HepG2 (cell line): Measurements from ENCODE around the gene ISG20L2. TPM values are rescaled to one million over a fixed set of nuclear protein-coding genes. Genes with fewer than 3 reads are reported as not detected.

Experiments
- EP300 ChIP-seq, 3 experiments: sonication (generic) in 1 of 3; formaldehyde crosslinking in 1 of 3; IDR thresholded peaks; 2 replicates each; pipeline versions ENCODE4 v1.5.1 to v1.6.1; 2011 to 2020; ENCODE audit warnings: low read depth in 2 of 3, low read length in 2 of 3, borderline replicate concordance in 1 of 3, improper control_type of control experiment in 1 of 3, mild to moderate bottlenecking in 1 of 3, missing genetic modification reagents in 1 of 3, moderate library complexity in 1 of 3
- ETV5 ChIP-seq: IDR thresholded peaks from 2 replicates; pipeline ENCODE4 v1.6.1; 2018; ENCODE audit warnings: missing biosample characterization, missing genetic modification reagents, inconsistent platforms, borderline replicate concordance
- GFI1 ChIP-seq: sonication (generic); formaldehyde crosslinking; IDR thresholded peaks from 2 replicates; pipeline ENCODE4 v1.5.0; 2020; ENCODE audit warnings: missing genetic modification reagents, mild to moderate bottlenecking, borderline replicate concordance
- HIC2 ChIP-seq: sonication (generic); formaldehyde crosslinking; IDR thresholded peaks from 2 replicates; pipeline ENCODE4 v1.9.0; 2022; ENCODE audit warnings: low read depth, missing genetic modification reagents
- HNF4G ChIP-seq, 2 experiments: sonication (generic) in 1 of 2; formaldehyde crosslinking in 1 of 2; IDR thresholded peaks; 2 replicates each; pipeline versions ENCODE4 v1.4.0 to v1.6.1; 2011 to 2020; ENCODE audit warnings: borderline replicate concordance in 2 of 2, low read depth in 2 of 2, mild to moderate bottlenecking in 2 of 2, low read length in 1 of 2, missing genetic modification reagents in 1 of 2, moderate library complexity in 1 of 2
- HNRNPL ChIP-seq: fragments of 200-400 bp; formaldehyde crosslinking; IDR thresholded peaks from 2 replicates; pipeline ENCODE4 v1.6.1; 2017; ENCODE audit warnings: mild to moderate bottlenecking, low read depth, low read length
- HOXA5 ChIP-seq: sonication (generic); formaldehyde crosslinking; IDR thresholded peaks from 2 replicates; pipeline ENCODE4 v1.4.0; 2020; ENCODE audit warnings: missing genetic modification reagents
- KDM1A ChIP-seq: IDR thresholded peaks from 2 replicates; pipeline ENCODE4 v1.6.1; 2016; ENCODE audit warnings: missing compliant biosample characterization
- MAX ChIP-seq: IDR thresholded peaks from 2 replicates; pipeline ENCODE4 v1.6.1; 2012; ENCODE audit warnings: inconsistent platforms
- MAZ ChIP-seq, 2 experiments: sonication (generic) in 1 of 2; formaldehyde crosslinking in 1 of 2; IDR thresholded peaks; 2 replicates each; pipeline versions ENCODE4 v1.5.0 to v1.6.1; 2012 to 2020; ENCODE audit warnings: low read depth in 2 of 2, mild to moderate bottlenecking in 2 of 2, borderline replicate concordance in 1 of 2, improper control_type of control experiment in 1 of 2, low read length in 1 of 2, missing genetic modification reagents in 1 of 2, moderate library complexity in 1 of 2
- MLXIP ChIP-seq: sonication (generic); formaldehyde crosslinking; IDR thresholded peaks from 2 replicates; pipeline ENCODE4 v1.9.0; 2021; ENCODE audit warnings: missing genetic modification reagents, borderline replicate concordance
- PRDM4 ChIP-seq: sonication (generic); formaldehyde crosslinking; IDR thresholded peaks from 2 replicates; pipeline ENCODE4 v1.9.0; 2021; ENCODE audit warnings: missing genetic modification reagents, borderline replicate concordance
- SIX1 ChIP-seq: sonication (generic); formaldehyde crosslinking; IDR thresholded peaks from 2 replicates; pipeline ENCODE4 v1.4.0; 2020; ENCODE audit warnings: missing genetic modification reagents, borderline replicate concordance
- STAG1 ChIP-seq: sonication (generic); formaldehyde crosslinking; IDR thresholded peaks from 2 replicates; pipeline ENCODE4 v1.4.0; 2020; ENCODE audit warnings: missing genetic modification reagents
- TEAD3 ChIP-seq: optimal IDR thresholded peaks from 2 replicates; pipeline ENCODE3; 2016; ENCODE audit warnings: borderline replicate concordance
- ZNF124 ChIP-seq: sonication (generic); formaldehyde crosslinking; IDR thresholded peaks from 2 replicates; pipeline ENCODE4 v1.4.0; 2020; ENCODE audit warnings: missing genetic modification reagents
- ZNF136 ChIP-seq: sonication (generic); formaldehyde crosslinking; IDR thresholded peaks from 2 replicates; pipeline ENCODE4 v1.8.1; 2022; ENCODE audit warnings: low read depth, mild to moderate bottlenecking, moderate library complexity, missing genetic modification reagents
- ZNF274 ChIP-seq: sonication (generic); formaldehyde crosslinking; IDR thresholded peaks from 2 replicates; pipeline ENCODE4 v1.5.1; 2020; ENCODE audit warnings: mild to moderate bottlenecking, missing genetic modification reagents
- ZNF614 ChIP-seq: IDR thresholded peaks from 2 replicates; pipeline ENCODE4 v1.6.1; 2018; ENCODE audit warnings: missing biosample characterization, missing genetic modification reagents, inconsistent platforms, borderline replicate concordance
- polyA plus RNA-seq, 8 experiments: library from polyadenylated mRNA; depleted of rRNA in 3 of 8; stranded (reverse) in 7 of 8; unstranded in 1 of 8; fragments of >200 nt; fragmentation: Illumina TruSeq in 4 of 8; extraction: Trizol in 4 of 8; gene quantifications; 2 replicates each; pipeline versions ENCODE4 v1.2.1 to v1.2.3, GENCODE V29; 2011 to 2016; ENCODE audit warnings: low read depth in 4 of 8, missing spikeins in 1 of 8, mixed read lengths in 1 of 8; ENCODE audit not compliant: insufficient read depth in 1 of 8
- total RNA-seq, 5 experiments: library from RNA; depleted of rRNA; stranded (reverse); fragments of >200 nt; fragmentation: Illumina TruSeq; extraction: Trizol; gene quantifications; 2 replicates each; pipeline ENCODE4 v1.2.3, GENCODE V29; 2016; ENCODE audit warnings: low read depth in 1 of 5

The ISG20L2 gene
- total and polyA plus RNA-seq, 2 of the 13 experiments (the other 11 are each of a cell fraction or from before 2014, with no cell fraction given) = 19.8 to 21.3 TPM

GRCh38 chr1:156749419-156750118 is 21.0 kb upstream of the ISG20L2 start (continued):
- TF ChIP-seq STAG1 (CRISPR knock-in tag) = no peak
- peak; percentile 77; the same call in 1 of the 2 replicates for TF ChIP-seq HIC2 (CRISPR knock-in tag)
- TF ChIP-seq SIX1 (CRISPR knock-in tag) = no peak
- TF ChIP-seq ZNF614 (CRISPR knock-in tag) = peak; percentile 55; the same call in 1 of the 2 replicates
- peak; percentile 91 for TF ChIP-seq TEAD3 (CRISPR knock-in tag)
- 0 out of 2 replicates have a peak, but pooled peaks have one; percentile 37 for TF ChIP-seq MAX
- 0 out of 2 replicates have a peak, but pooled peaks have one; percentile 62 for TF ChIP-seq HNRNPL
- TF ChIP-seq GFI1 (CRISPR knock-in tag) = no peak
- TF ChIP-seq MLXIP (CRISPR knock-in tag) = no peak
- TF ChIP-seq KDM1A = no peak
- TF ChIP-seq ETV5 = peak; percentile 57; the same call in 1 of the 2 replicates
- peak; percentile 79 for TF ChIP-seq HNF4G (IDR thresholded peaks at IDR 0.05; ENCODE audit: borderline replicate concordance, low read depth, low read length)
- TF ChIP-seq HNF4G (CRISPR knock-in tag; IDR thresholded peaks at IDR 0.05; ENCODE audit: borderline replicate concordance, low read depth) = peak; percentile 33; the same call in 1 of the 2 replicates
- TF ChIP-seq PRDM4 (CRISPR knock-in tag) = no peak
- TF ChIP-seq HOXA5 (CRISPR knock-in tag) = 0 out of 2 replicates have a peak, but pooled peaks have one; percentile 22
- 0 out of 2 replicates have a peak, but pooled peaks have one; percentile 23 for TF ChIP-seq ZNF124
- TF ChIP-seq ZNF136 (CRISPR knock-in tag) = no peak
- 0 out of 2 replicates have a peak, but pooled peaks have one; percentile 9 for TF ChIP-seq MAZ (IDR thresholded peaks at IDR 0.05; ENCODE audit: borderline replicate concordance, low read depth, low read length)
- no peak for TF ChIP-seq MAZ (CRISPR knock-in tag; IDR thresholded peaks at IDR 0.05; ENCODE audit: low read depth)
- TF ChIP-seq ZNF274 = no peak
- peak in 1 of 2 experiments; percentile 13; a peak in 1 of 4 replicates for TF ChIP-seq EP300 (IDR thresholded peaks at IDR 0.05; ENCODE audit: low read depth in 2 of 2, low read length in 2 of 2)
- TF ChIP-seq EP300 (CRISPR knock-in tag; IDR thresholded peaks at IDR 0.05; ENCODE audit: borderline replicate concordance) = no peak
